Endodermal cell (in vitro differentiated cells): Measurements from ENCODE around the gene GPR162. TPM values are rescaled to one million over a fixed set of nuclear protein-coding genes. Genes with fewer than 3 reads are reported as not detected.

Experiments used
- DNase-seq: peaks from one replicate; pipeline ENCODE4 v3.0.0-alpha.2; 2017
- H3K27ac ChIP-seq: 2 replicates; pipeline ENCODE4 v1.5.1; 2013; ENCODE audit warnings: mild to moderate bottlenecking, low read depth, low read length, moderate library complexity
- H3K27me3 ChIP-seq: 2 replicates; pipeline ENCODE4 v1.6.1; 2013; ENCODE audit warnings: mild to moderate bottlenecking, low read length, moderate library complexity; ENCODE audit not compliant: insufficient read depth, control insufficient read depth, poor library complexity, severe bottlenecking
- H3K36me3 ChIP-seq: 2 replicates; pipeline ENCODE4 v1.7.0; 2013; ENCODE audit warnings: mild to moderate bottlenecking, low read length, moderate library complexity; ENCODE audit not compliant: control insufficient read depth, insufficient read depth
- H3K4me1 ChIP-seq: one replicate; pipeline ENCODE4 v1.7.0; 2013; ENCODE audit warnings: low read length; ENCODE audit not compliant: control insufficient read depth, insufficient read depth
- H3K4me3 ChIP-seq: 2 replicates; pipeline ENCODE4 v1.5.1; 2013; ENCODE audit warnings: mild to moderate bottlenecking, low read length, moderate library complexity
- H3K9ac ChIP-seq: 2 replicates; pipeline ENCODE4 v1.6.1; 2013; ENCODE audit warnings: mild to moderate bottlenecking, low read length, moderate library complexity; ENCODE audit not compliant: poor library complexity, severe bottlenecking; ENCODE audit errors: extremely low read depth
- H3K9me3 ChIP-seq: 2 replicates; pipeline ENCODE4 v1.6.1; 2013; ENCODE audit warnings: mild to moderate bottlenecking, low read length, moderate library complexity; ENCODE audit not compliant: control insufficient read depth
- H3K27ac Mint-ChIP-seq: 2 replicates; pipeline ENCODE4 v1.8.0; 2020; ENCODE audit warnings: mixed read lengths
- H3K27me3 Mint-ChIP-seq: 2 replicates; pipeline ENCODE4 v1.8.0; 2021; ENCODE audit warnings: mild to moderate bottlenecking, mixed read lengths; ENCODE audit not compliant: insufficient read depth
- H3K36me3 Mint-ChIP-seq: 2 replicates; pipeline ENCODE4 v1.8.0; 2020; ENCODE audit warnings: low read depth, mixed read lengths
- H3K4me1 Mint-ChIP-seq: 2 replicates; pipeline ENCODE4 v1.8.0; 2020; ENCODE audit warnings: mixed read lengths
- H3K4me3 Mint-ChIP-seq: 2 replicates; pipeline ENCODE4 v1.8.0; 2020; ENCODE audit warnings: mild to moderate bottlenecking, moderate library complexity, mixed read lengths
- H3K9me3 Mint-ChIP-seq: 2 replicates; pipeline ENCODE4 v1.8.0; 2020; ENCODE audit warnings: mild to moderate bottlenecking, mixed read lengths
- CTCF ChIP-seq: fragments of 200-600 bp; sonication (generic); conservative IDR thresholded peaks from 2 replicates; pipeline ENCODE4 v1.5.0; 2021; ENCODE audit warnings: antibody characterized with exemption, mild to moderate bottlenecking
- WGBS, 2 experiments: methylation state at CpG; one replicate each; pipeline versions ENCODE4 v1.1.5 to v1.1.7; 2013; ENCODE audit warnings: missing lambda C conversion rate in 2 of 2, mixed read lengths in 1 of 2; ENCODE audit not compliant: insufficient coverage in 1 of 2, insufficient read length in 1 of 2; 5-methylcytosine and 5-hydroxymethylcytosine counted together
- total RNA-seq, 2 donors: library from RNA; stranded (reverse); fragmentation: NEBNext Ultra II Directional in 1 of 2; extraction: Animal tissue kit (Norgen Biotek cat#: 25700) in 1 of 2; gene quantifications; 2 replicates in 1 of 2; 3 replicates in 1 of 2; pipeline ENCODE4 v1.2.1, GENCODE V29; 2021

Gene GPR162
- total RNA-seq, 2 donors from 2014 or later: 14.7 to 15.0 TPM

GRCh38 chr12:6851153-6851920 lies 29.7 kb downstream of the GPR162 start, which contains the start of gene CDCA3:
Gene CDCA3, minus strand, starts transcription at chr12:6851286. Its CDS starts 334 bp downstream, at chr12:6850952.
- no peaks in the 10 kb centered on the region for H3K9me3 ChIP-seq
- H3K36me3 ChIP-seq: peaks cover 48% of the 10 kb centered on the region
- H3K4me1 ChIP-seq: peaks cover 2% of the 10 kb centered on the region
- H3K4me3 ChIP-seq: peak within 1 kb of the TSS; percentile 92
- 0 to 1% methylated on average over 23 to 37 of the region's 37 CpGs for WGBS, 2 experiments
- H3K27me3 ChIP-seq: no peaks in the 10 kb centered on the region
- H3K27ac ChIP-seq: peak within 1 kb of the TSS; percentile 85
- peak within 1 kb of the TSS; percentile 88 for H3K4me3 Mint-ChIP-seq
- peaks cover 45% of the 10 kb centered on the region for H3K36me3 Mint-ChIP-seq
- DNase-seq: peak; percentile 100
- H3K4me1 Mint-ChIP-seq: peaks cover 25% of the 10 kb centered on the region
- peak within 1 kb of the TSS; percentile 56 for H3K9ac ChIP-seq
- peak within 1 kb of the TSS; percentile 99 for H3K27ac Mint-ChIP-seq
- H3K27me3 Mint-ChIP-seq: no peaks in the 10 kb centered on the region
- TF ChIP-seq CTCF: no peak
- H3K9me3 Mint-ChIP-seq: no peaks in the 10 kb centered on the region

GRCh38 chr12:6851921-6852650 lies 30.5 kb downstream of the GPR162 start, which contains the start of gene USP5:
Gene USP5, plus strand, starts transcription at chr12:6852150. Its CDS starts 30 bp downstream, at chr12:6852180.
- H3K9me3 ChIP-seq: no peaks in the 10 kb centered on the region
- H3K36me3 ChIP-seq: peaks cover 48% of the 10 kb centered on the region
- peak; percentile 100 for DNase-seq
- 0% methylated on average over 54 to 65 of the region's 65 CpGs for WGBS, 2 experiments
- peaks cover 46% of the 10 kb centered on the region for H3K36me3 Mint-ChIP-seq
- H3K4me1 ChIP-seq: peaks cover 2% of the 10 kb centered on the region
- peaks cover 25% of the 10 kb centered on the region for H3K4me1 Mint-ChIP-seq
- H3K9ac ChIP-seq: peak within 1 kb of the TSS; percentile 56
- H3K27me3 ChIP-seq: no peaks in the 10 kb centered on the region
- TF ChIP-seq CTCF: no peak
- H3K9me3 Mint-ChIP-seq: no peaks in the 10 kb centered on the region
- peak within 1 kb of the TSS; percentile 88 for H3K4me3 Mint-ChIP-seq
- H3K27ac ChIP-seq: peak within 1 kb of the TSS; percentile 85
- no peaks in the 10 kb centered on the region for H3K27me3 Mint-ChIP-seq
- peak within 1 kb of the TSS; percentile 92 for H3K4me3 ChIP-seq
- H3K27ac Mint-ChIP-seq: peak within 1 kb of the TSS; percentile 99

DNA sequence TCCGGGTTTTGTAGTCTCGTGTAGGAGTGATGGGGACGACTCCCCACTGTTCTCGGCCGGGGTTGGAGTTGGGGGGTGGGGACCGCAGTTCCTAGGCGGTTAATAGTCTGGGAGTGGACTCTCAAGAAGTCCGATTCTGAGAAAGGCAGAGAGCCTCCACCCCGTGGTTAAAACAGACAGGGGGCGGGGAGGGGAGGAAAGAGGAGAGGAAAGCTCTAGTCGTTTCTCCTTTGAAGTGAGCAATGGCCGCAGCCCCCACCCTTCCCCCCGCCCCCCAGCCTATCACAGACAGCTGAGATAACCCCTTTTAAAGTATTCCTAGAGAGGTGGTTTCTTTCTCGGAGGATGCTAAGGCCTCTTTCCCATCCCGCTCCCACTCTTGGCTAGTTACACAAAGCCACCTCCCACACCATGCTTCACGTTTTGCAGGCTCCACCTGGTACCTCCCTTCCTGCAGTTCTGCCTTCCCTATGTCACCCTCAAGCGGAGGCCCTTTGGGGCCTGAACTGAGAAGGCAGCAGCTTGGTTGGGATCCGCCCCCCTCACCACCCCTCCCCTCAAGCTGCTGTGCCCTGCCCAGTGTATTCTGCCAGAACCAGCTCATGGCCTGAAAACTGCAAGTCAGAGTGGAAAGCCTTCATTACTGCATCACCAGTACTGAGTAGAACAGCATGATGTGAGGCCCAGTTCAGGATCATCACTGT lies 31.2 kb downstream of the GPR162 start:
- Histone ChIP-seq H3K27ac (peak overlapping the region; percentile 61), H3K9me3 (no peaks in the 10 kb centered on the region), H3K27me3 (no peaks in the 10 kb centered on the region), H3K4me3 (peak overlapping the region; percentile 92), H3K36me3 (peaks cover 50% of the 10 kb centered on the region), H3K9ac (peak overlapping the region; percentile 54), H3K4me1 (peaks cover 2% of the 10 kb centered on the region)
- H3K4me3 Mint-ChIP-seq: peak overlapping the region; percentile 88
- WGBS, 2 experiments: 3 to 15% methylated on average over 4 to 15 of the region's 18 CpGs
- H3K27me3 Mint-ChIP-seq: no peaks in the 10 kb centered on the region
- peak; percentile 88 for DNase-seq
- no peaks in the 10 kb centered on the region for H3K9me3 Mint-ChIP-seq
- H3K4me1 Mint-ChIP-seq: peaks cover 25% of the 10 kb centered on the region
- H3K36me3 Mint-ChIP-seq: peaks cover 47% of the 10 kb centered on the region
- H3K27ac Mint-ChIP-seq: peak overlapping the region; percentile 98
- no peak for TF ChIP-seq CTCF
